Thyroid gland (tissue), 4 donors: ENCODE results near the gene BRAF.
"Not testable (repeated sequence)": the region's sequence is repeated elsewhere in the genome, so short reads cannot be mapped to it uniquely, and the experiment has no call there.

Source experiments
- POLR2A ChIP-seq, 2 donors: fragments of 450-650 bp; IDR thresholded peaks; one replicate each; pipeline ENCODE4 v1.6.1; 2017; ENCODE audit warnings: antibody characterized with exemption in 2 of 2, mild to moderate bottlenecking in 2 of 2, moderate library complexity in 1 of 2
- TF ChIP-seq, protein P1 (sequence below), 6 experiments: fragments of 200-600 bp in 3 of 6; fragments of 450-650 bp in 3 of 6; sonication (generic) in 3 of 6; IDR thresholded peaks; one replicate each; pipeline ENCODE4 v1.5.1; 2016 to 2019; ENCODE audit warnings: antibody characterized with exemption in 6 of 6, mild to moderate bottlenecking in 2 of 6, inconsistent platforms in 1 of 6, moderate library complexity in 1 of 6

DNA sequence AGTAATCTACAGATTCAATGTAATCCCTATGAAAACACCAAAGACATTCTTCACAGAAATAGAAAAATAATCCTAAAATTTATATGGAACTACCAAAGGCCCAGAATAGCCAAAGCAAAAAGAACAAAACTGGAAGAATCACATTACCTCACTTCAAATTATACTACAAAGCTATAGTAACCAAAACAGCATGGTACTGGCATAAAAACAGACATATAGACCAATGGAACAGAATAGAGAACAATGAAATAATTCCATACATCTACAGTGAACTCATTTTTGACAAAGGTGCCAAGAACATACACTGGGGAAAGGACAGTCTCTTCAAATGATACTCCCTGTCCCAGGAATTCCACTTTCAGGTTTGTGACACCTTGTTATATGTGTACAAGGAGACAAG, 107.3 kb downstream of the BRAF start:
- TF ChIP-seq, protein P1, sequence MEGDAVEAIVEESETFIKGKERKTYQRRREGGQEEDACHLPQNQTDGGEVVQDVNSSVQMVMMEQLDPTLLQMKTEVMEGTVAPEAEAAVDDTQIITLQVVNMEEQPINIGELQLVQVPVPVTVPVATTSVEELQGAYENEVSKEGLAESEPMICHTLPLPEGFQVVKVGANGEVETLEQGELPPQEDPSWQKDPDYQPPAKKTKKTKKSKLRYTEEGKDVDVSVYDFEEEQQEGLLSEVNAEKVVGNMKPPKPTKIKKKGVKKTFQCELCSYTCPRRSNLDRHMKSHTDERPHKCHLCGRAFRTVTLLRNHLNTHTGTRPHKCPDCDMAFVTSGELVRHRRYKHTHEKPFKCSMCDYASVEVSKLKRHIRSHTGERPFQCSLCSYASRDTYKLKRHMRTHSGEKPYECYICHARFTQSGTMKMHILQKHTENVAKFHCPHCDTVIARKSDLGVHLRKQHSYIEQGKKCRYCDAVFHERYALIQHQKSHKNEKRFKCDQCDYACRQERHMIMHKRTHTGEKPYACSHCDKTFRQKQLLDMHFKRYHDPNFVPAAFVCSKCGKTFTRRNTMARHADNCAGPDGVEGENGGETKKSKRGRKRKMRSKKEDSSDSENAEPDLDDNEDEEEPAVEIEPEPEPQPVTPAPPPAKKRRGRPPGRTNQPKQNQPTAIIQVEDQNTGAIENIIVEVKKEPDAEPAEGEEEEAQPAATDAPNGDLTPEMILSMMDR (IDR thresholded peaks at IDR 0.05), result not testable (repeated sequence)
- not testable (repeated sequence) for TF ChIP-seq POLR2A (IDR thresholded peaks at IDR 0.05)
